CD4-positive, alpha-beta T cell treated with Interferon alpha-2 for 1 hour (primary cell): ENCODE data around the gene COL28A1.

ENCODE experiments used
- DNase-seq, 2 donors: peaks; one replicate each; pipeline ENCODE4 v3.0.0-alpha.2; 2020 to 2022

COL28A1 gene

GRCh38 chr7:7452652-7453051 lies 83.0 kb downstream of the COL28A1 start:
- DNase-seq, result no peak

GRCh38 chr7:7452119-7452518 lies 83.6 kb downstream of the COL28A1 start:
- no peak for DNase-seq

GRCh38 chr7:7449055-7449454 lies 86.6 kb downstream of the COL28A1 start:
- no peak for DNase-seq

DNA sequence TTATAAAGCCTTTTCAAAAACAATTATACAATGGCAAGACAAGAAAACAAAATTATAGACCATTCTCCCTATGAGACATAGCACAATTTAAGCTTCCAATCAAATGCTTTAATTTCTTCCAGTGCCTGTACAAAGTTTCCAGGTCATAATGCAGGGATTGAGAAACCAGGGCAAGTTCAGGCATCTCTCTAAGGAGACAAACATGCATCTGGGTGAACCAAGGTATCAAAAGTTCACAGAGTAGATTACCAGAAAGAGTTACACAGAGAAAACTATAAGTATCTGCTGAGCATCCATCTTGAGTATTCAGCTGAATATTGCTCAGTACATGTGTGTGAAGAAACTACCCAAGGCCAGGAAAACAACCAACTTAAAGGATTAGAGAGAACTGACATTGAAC lies 89.1 kb downstream of the COL28A1 start:
- DNase-seq, result no peak

DNA sequence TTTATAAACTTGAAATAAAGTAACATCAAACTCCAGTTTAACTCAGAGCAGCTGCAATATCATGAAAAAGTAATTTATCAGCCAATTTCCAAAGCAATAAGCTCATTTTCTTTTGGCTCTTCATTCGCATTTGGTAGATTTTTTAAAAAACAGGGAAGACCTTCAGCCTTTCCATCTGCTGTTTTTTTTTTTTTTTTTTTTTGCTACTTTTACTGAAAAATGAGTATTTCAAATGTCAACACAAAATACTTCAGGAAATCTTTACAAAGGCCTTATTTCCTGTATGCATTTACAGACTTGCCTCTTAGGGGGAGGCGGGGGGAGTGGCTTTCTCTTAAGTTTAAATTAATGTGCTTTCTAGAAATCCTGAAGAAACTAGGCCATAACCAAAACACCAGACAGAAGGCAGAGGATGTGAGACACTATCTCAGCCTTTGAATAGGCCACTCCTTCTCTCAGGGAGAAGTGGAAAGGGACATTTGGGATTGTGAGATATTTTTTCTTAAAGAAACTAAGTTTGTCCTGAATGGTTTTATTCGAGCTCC lies 91.8 kb downstream of the COL28A1 start:
- no peak for DNase-seq

- no peak for DNase-seq
These were observed 96.1 kb downstream of the COL28A1 start for GRCh38 chr7:7439564-7439963.

- DNase-seq, result no peak
These were observed 96.8 kb downstream of the COL28A1 start for GRCh38 chr7:7438851-7439250.

GRCh38 chr7:7435978-7436377 lies 99.7 kb downstream of the COL28A1 start:
- DNase-seq, result no peak

DNA sequence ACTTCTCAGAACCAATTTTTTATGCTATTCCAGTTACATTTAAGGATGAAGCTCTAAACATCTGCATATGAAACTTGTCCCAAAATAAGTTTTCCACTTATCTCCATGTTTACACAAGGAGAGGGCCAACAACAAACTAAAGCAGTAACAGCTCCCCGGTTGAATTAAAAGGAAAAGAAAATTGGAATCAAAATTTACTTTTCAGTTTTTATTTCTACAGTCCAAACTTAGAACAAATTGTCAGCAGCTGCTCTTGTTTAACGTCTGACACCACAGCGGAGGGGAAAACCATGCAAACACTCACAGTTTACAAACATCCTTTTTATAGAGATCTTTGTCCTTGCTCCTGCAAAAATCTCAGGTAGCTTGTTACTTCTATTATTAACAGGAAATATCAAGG lies 101.3 kb downstream of the COL28A1 start:
- DNase-seq, result no peak

- no peak for DNase-seq
These were observed 101.9 kb downstream of the COL28A1 start for GRCh38 chr7:7433811-7434210.

GRCh38 chr7:7432979-7433378 lies 102.7 kb downstream of the COL28A1 start:
- no peak for DNase-seq

- DNase-seq, result no peak
These were observed 106.9 kb downstream of the COL28A1 start for GRCh38 chr7:7428806-7429205.

DNA sequence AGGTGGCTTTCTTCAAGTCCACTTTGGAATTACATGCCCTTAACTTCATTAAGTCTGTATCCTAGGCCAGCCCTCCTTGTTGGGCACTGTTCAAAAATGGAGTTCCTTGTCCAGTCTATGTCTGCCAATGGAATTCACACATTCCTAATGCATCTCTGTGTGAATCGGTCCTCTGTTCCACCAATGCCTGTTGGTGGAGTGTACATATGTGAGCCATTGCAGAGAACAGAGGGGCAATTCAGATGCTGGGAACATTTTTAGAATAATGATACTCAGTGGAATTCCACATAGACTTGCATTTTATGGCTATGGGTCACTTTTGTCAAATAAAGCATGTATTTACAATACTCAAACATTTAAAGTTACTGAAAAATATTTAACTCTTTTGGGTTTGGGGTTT lies 108.3 kb downstream of the COL28A1 start:
- no peak for DNase-seq

DNA sequence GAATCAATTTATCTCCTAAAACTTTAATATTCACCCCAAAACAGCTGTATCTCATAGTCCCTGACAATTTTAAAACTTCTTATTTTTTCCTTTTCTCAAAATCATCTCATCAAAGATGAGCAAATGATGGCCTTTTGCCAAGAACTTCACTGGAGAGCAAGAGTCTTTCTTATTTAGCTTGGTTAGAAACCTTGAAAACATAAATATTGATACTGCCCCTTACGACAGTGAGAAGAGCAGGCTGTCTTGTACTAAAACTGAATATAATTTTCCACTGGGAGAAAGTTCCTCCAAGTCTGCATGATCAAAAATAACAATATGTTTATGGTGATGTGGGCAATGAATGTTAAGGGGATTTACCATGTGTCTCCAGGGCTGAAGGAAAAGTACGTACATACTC lies 109.0 kb downstream of the COL28A1 start:
- no peak for DNase-seq

DNA sequence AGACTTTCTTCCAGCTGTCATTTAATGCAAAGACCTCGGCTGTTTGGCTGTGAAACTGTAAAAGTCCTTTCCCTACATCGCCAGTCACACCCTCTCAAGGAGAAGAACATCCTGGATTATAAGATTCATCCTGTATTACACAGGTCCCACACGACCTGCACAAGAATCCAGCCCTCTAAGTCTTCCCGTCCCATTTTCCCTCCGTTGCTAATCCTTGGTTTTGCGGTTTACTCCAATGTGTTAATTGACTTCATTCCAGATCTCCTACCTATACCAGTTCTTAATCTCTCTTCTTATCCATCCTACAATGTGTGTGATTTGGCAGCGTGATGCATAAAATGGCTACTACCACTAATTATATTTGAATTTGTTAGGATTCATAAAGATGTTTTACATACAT lies 110.4 kb downstream of the COL28A1 start:
- DNase-seq, result no peak

- DNase-seq, result peak; percentile 47 to 51
These were observed 111.4 kb downstream of the COL28A1 start for GRCh38 chr7:7424151-7424873.

DNA sequence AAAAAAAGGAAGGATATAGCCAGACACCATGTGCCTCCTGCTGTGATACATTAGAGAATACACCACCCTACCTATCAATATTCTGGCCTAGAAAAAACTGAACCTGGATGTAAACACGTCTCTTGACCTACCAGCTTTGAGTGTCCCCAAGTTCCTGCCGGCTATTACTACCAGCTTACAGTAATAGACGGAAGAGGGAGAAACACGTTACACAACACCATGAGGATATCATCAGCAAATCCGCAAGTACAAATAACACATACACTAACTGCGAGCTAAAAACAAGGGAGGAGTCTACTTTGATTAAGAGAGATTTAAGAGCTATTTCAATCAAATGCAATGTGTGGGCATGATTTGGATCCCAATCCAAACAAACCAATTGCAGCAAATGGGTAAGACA lies 113.0 kb downstream of the COL28A1 start:
- DNase-seq, result no peak

GRCh38 chr7:7421826-7422225 lies 113.8 kb downstream of the COL28A1 start:
- no peak for DNase-seq

DNA sequence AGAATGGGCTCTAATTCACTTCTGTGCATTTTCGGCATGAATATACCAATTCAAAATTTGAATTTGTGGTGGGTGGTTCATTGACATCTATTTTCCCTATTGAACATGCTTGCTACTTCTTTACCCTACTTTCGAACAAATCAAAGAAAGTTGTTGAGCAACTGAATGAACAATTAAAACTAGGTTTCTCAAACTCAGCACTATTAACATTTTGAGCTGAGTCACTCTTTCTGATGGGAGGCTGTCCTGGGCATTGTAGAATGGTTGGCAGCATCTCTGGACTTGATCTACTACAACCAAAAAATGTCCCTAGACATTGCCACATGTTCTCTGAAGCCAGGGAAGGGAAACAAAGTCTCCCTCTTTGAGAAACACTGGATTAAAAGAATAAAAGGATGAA lies 116.7 kb downstream of the COL28A1 start:
- DNase-seq, result no peak

GRCh38 chr7:7417851-7418250 lies 117.8 kb downstream of the COL28A1 start:
- no peak for DNase-seq

- no peak for DNase-seq
These were observed 118.3 kb downstream of the COL28A1 start for GRCh38 chr7:7417414-7417813.

DNA sequence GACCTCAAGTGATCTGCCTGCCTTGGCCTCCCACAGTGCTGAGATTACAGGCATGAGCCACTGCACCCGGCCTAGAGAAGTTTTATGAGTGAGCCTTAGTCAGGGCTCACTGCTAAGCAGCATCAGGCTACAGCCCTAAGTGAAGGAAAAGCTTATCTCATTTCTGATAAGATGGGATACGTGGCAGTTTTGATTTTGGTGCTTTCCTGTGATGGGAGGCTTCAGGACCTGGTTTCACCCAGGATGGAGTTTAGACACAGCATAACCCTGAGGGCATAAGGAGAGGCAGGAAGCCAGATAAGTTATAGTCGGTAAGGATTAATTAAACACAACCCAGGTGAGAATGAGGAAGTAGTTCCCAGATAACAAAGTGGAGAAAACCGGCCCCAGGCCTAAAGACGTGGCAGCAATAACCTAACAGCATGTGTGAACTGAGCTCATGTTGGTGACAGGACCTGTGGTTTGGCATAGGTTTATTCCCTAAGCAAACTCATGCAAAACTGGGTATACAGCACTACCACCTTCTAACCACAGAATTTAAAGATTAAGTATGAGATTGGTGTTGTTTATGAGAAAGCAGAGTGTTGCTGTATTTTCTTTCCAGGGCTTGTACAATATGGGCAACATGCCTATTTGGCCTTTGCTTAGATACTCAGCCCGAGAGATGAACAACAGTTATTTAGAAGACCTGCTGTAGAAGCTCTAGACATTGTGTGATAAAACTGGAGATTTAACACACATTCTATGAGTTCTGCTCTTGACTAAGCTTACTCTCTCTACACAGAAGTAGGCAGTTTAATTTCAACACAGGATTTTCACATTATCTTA lies 119.4 kb downstream of the COL28A1 start:
- peak in 1 of 2 donors; percentile 28 for DNase-seq

DNA sequence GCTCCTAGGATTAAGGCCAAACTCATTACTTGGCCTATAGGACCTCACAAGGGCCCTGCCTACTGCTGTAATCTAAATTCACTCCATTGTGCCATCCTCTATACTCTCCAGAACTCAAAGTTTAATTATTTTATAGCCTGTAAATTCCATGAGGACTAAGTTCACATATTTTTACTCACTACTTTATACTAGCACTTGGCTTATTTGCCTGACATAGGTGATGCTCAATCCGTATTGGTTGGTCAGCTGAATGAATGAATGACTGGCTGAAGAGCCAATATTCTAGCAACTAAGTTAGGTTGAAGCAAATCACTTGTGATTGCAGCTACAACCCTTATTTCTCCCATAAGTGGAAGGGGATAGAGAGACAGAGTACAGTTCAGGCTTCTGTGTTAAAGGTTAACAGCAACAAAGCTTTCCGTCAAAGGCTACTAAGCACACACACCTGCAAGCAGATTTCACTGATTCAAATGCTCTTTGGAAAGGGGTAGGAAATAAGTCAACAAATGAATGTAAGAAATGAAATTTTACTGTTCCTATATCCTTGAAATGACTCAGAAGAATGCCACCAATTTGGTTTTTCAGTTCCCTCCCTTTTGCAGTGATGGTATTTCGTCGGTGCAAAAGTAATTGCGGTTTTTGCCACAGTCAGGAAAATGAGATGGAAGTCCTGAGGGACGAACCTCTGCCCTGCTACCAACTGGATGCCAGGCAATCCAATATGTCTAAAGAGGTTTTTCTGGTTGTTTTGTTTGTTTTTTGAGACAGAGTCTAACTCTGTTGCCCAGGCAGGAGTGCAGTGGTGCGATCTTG lies 120.7 kb downstream of the COL28A1 start:
- no peak for DNase-seq
